Suppressor macrophage (primary cell): ENCODE data around the gene DEGS1.
"Not testable (repeated sequence)": the region's sequence is repeated elsewhere in the genome, so short reads cannot be mapped to it uniquely, and the experiment has no call there.

Source experiments
- DNase-seq, 4 experiments: peaks; one replicate each; pipeline ENCODE4 v3.0.0-alpha.2; 2020 to 2022

Gene DEGS1

GRCh38 chr1:224181453-224181810 is 1.6 kb upstream of the DEGS1 start:
- DNase-seq = no peak

GRCh38 chr1:224182057-224182865 is 779 bp upstream of the DEGS1 start:
- DNase-seq = no peak

GRCh38 chr1:224183591-224184312 is 712 bp downstream of the DEGS1 start:
- DNase-seq = peak; percentile 59 to 86 (median 74)

- no peak for DNase-seq
Measured at GRCh38 chr1:224185208-224185607, 2.2 kb downstream of the DEGS1 start.

GRCh38 chr1:224188286-224188685 is 5.2 kb downstream of the DEGS1 start:
- no peak for DNase-seq

- no peak for DNase-seq
Measured at GRCh38 chr1:224189561-224189960, 6.5 kb downstream of the DEGS1 start.

- no peak for DNase-seq
Measured at GRCh38 chr1:224192082-224192788, 9.2 kb downstream of the DEGS1 start.

- no peak for DNase-seq
Measured at GRCh38 chr1:224193319-224193966, 10.4 kb downstream of the DEGS1 start.

- peak in 1 of 4 experiments; percentile 18 for DNase-seq
Measured at GRCh38 chr1:224196813-224197600, 14.0 kb downstream of the DEGS1 start.

- no peak for DNase-seq
Measured at GRCh38 chr1:224198572-224198971, 15.5 kb downstream of the DEGS1 start.

GRCh38 chr1:224199679-224200078 is 16.6 kb downstream of the DEGS1 start:
- no peak for DNase-seq

GRCh38 chr1:224201383-224201782 is 18.3 kb downstream of the DEGS1 start:
- no peak for DNase-seq

- DNase-seq = no peak
Measured at GRCh38 chr1:224201853-224202252, 18.8 kb downstream of the DEGS1 start.

- DNase-seq = peak; percentile 86 to 96 (median 92)
Measured at GRCh38 chr1:224203243-224204016, 20.4 kb downstream of the DEGS1 start.

- DNase-seq = peak; percentile 51 to 70 (median 60)
Measured at GRCh38 chr1:224205438-224205840, 22.4 kb downstream of the DEGS1 start.

- DNase-seq = not testable (repeated sequence)
Measured at GRCh38 chr1:224205931-224206538, 23.0 kb downstream of the DEGS1 start.

- DNase-seq = no peak
Measured at GRCh38 chr1:224211206-224211962, 28.3 kb downstream of the DEGS1 start.

GRCh38 chr1:224212618-224213061 is 29.6 kb downstream of the DEGS1 start:
- DNase-seq = no peak

- peak in 2 of 4 experiments; percentile 19 to 25 for DNase-seq
Measured at GRCh38 chr1:224213438-224214119, 30.5 kb downstream of the DEGS1 start.
